Measurements from ENCODE around the gene MACROD2.

Gene MACROD2

DNA sequence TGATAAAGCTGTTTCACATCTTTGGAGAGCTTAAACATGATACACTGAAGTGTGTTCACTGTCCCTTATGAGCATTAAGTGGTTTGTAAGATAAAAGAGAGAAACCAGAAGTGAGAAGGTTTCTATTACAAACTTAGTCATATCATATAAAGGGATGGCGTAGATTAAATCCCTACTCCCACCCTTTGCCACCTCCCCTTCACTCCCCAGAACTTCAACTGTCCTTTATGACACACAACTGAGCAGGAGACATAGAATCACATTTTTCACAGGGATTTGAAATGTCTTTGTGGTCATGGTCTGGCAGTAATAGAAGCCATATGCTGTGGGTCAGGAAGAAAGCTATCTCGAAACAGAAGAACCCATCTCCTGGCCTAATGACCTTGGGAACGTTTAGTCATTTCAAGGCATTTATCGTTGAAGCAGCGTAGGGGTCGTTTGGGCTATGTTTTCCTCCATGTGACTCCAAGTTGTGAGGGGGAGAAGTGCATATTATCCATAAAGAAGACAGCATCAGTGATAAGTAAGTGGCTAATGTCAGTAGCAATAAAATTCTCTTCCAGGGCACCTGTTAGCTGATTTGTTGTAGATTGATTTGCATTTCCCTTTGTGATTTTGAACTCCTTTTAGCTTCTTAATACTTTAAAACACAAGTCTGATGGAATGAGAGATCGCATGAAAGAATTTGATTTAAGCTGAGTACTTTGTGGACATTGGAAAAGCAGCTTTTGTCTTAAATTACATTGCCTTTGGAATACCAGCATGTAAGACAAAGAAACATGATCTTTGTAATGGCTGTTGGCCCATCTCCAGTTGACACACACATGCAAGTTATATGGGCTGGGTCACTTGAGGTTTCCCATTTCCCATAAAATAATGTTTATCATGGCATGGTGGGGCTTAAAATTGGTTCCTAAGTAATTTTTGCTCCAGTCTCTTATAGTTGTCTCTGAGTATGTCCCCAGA, 843.6 kb downstream of the MACROD2 start:
- FAIRE-seq, result no peak

DNA sequence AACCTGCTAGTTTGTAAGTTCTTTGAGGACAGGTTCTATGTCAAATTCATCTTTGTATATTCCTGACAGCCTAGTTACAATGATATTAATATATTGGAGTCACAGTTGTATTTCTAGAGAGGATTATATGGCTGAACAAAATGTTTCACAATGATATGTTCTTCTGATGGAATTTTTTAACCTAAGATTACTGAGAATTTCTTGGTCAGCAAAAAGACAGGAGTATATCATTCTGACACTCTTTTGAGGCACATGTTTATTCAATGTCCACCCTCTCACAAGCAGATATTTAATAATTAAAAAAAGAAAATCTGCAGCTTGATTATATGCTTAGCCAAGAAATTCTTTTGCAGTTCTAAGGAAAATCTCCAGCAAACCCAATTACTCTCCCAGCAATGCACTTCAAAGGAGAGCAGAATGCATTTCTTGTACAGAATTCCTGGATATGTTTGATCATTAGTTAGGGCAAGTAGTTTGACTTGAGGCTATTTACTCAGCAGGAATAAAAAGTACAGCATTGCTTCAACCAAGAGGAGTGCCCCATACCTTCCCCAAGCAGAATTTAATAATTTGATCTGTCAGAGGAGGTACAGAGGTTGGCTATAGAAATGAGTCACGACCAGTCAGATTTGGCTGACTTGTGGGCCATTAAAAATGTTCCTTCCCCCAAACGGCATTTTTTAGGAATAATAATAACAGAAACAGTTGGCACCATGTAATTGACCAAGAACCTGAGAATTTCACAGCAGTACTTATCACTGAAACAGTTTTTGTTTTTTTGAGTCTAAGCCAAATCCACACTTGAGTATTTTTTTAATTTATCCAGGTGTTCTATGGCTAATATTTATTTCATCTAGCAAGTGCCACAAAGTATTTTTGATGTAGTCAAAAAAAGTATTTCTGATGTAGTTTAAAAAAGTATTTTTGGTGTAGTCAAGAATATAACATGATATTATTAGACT, 850.2 kb downstream of the MACROD2 start:
- no peak for FAIRE-seq

DNA sequence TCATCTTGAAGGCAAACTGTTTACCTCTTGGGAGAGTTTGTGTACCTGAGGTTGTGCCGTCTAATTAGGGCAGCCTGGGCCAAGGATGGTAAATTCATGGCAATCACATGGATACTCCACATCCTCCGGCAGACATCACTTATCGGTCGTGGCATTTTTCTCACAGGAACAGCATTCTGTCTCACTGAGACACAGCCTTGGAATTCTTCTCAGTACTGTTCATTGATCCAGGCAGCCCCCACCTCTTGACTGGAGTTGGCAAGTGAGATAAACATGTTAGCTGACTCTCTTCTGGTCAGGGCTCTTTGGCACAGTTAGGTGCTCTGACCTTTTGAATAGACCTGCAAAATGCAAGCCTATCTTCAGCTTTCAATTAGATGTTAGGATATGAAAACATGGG, 853.5 kb downstream of the MACROD2 start:
- FAIRE-seq, result no peak

DNA sequence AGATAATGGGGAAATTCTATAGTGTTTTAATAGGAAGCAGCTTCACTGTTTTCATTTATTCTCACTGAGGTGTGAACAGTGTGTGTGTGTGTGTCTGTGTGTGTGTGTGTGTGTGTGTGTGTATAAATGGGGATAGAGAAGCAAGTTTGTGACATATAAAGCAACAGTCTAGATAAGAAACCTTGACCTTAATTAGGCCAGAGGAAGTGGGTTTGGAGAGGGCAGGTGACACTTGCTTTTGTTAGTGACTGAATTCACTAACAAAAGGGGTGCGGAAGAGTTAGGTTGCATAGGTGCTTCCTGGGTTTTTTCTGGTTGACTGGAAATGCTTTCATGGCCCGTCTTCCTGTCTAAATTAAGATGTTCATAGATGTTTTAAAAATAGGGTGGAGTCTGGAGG, 857.8 kb downstream of the MACROD2 start:
- FAIRE-seq, result no peak

DNA sequence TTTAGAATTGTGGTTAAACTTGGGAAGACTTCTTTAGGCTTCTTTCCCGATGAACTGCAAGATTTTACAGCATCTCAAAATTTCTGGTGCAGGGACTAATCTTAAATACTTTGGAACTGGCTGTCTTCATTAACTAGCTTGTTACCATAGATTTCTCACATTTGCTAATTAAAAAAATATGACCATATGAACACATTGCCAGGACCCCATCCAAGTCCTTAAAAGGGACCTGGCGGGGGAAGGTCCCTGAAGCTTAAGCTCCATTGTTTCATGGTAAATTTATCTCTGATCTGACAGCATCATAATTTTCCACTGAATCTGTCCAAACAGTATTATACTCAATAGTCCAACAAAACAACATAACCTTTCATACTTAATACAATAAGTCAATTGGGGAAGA, 859.9 kb downstream of the MACROD2 start:
- FAIRE-seq, result no peak

DNA sequence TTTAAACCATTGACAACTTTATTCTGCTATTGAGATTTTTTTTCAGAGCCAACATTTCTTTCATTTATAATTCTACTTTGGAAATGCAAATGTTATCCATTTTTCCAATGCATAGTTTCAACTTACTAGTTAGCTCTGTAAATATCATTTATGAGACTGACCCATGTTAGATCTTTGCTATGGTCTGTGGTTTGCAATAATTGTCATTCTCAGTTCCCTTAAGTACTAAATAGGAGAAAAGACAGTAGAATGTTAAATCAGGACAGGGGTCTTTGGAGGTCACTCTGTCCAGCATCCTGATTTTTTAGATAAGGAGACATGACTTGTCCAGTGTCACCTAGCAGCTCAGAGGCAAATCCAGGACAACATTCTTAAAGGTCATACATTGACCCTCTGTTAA, 864.3 kb downstream of the MACROD2 start:
- no peak for FAIRE-seq

DNA sequence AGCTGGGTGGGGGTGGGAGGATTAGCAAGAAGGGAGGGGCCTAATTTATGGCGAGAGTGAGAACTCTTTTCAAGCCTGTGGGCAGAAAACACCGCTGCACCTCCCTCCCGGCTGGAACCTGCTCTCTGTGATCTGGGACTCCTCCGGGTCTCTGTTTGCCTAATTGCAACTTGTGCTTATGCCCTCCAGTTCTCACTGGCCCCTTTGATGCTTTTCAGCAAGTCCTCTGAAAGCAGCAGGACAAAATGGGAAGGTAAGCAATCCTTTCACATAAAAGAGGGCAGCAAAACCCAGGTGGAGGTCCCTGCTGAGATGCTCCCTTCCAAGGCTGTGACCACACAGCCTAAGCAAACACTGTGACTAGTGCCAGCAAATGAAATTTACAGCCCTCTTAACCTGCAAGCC, 865.1 kb downstream of the MACROD2 start:
- no peak for FAIRE-seq

DNA sequence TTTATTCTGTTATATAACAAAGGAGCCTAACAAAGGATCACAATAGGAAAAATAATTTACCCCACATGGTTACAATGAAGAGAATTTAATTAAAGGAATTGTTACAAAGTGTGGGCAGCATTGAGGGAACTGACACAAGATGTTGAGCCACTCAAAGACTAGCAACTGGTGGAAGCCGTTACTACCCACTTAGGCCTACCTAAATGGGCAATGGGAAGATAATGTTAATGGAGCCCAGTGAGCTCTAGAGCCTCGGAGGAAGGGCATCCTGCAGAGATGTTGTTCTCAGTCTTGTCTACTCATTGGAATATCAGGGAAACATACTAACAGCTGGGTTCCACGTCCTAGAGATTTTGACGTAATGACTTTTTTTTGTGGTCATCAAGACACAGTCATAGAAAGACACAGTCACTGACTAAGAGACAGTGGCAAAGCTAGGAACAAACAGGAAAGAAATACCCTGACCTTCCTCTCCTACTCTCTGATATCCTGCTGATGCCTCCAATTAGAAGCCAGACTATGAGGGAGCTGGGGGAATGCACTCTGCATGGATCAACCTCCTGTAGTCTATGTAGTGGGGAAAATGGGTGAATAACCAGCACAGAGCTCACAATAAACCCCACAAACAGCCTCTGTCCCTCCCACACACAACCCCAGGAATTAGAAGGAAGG, 865.8 kb downstream of the MACROD2 start:
- FAIRE-seq, result no peak

DNA sequence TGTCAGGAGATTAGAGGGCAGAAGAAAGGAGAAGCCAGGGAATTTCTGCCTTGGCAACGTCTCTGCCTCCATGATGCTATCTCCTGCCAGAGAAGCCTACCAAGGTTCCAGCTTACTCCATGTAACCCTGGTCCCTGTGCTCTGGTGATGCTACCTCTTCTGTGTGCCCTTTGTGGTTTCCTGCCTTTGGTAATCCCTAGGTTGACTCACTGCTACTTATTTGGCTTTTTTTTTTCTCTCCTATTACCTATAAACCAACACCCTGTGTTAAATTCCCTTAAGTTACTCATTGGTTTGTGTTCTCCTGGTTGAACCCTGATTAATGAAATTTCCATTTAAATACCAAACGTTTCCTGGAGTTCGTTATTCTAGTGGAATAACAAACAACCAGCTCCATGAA, 869.9 kb downstream of the MACROD2 start:
- FAIRE-seq, result no peak

DNA sequence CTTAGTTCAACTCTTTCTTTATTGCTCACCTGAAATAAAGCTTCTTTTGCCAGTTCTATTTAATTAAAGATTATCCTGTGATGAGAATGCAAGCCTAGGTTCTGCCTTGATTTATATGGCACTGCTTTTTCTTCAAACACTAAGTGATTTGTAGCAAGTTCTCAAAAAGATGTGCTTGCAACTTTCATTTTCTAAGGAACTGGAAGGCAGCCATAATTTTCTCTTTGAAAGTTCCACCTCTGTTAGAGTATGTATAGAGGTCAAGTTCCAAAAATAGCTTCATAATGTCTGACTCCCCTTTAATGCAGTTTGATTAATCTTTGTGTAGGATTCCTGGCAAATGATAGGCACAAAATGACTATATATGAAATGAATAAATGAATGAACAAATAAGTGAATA, 870.4 kb downstream of the MACROD2 start:
- no peak for FAIRE-seq

DNA sequence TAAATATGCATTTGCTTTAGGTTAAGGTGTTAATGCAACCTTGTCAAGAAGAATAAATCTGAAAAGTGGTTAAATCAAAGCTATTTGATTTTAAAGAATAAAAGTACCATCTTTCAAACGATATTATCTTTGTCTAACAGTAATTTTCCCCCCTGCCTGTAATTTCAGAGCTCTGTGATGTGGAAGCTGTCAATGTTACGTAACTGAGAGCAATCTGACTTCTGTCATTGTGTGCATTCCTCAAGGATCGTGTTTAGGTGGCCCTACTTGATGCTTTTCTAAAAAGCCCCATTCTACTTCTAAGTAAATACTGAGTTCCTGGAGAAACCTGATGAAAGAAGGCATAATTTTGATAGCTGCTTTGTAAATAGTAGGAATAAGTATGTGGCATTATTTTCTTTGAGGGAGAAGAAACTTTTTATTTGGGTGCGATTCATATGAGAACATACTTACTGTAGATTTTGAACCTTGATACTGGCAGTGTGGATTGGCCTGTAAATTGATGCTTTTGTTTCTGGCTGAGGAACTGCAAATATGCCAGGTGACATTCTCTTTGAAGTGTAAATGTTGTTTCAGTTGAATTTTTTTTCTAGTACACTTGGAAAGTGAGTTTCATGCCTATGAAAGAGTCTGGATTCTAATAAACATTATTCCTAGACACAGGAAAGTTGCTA, 871.7 kb downstream of the MACROD2 start:
- no peak for FAIRE-seq

DNA sequence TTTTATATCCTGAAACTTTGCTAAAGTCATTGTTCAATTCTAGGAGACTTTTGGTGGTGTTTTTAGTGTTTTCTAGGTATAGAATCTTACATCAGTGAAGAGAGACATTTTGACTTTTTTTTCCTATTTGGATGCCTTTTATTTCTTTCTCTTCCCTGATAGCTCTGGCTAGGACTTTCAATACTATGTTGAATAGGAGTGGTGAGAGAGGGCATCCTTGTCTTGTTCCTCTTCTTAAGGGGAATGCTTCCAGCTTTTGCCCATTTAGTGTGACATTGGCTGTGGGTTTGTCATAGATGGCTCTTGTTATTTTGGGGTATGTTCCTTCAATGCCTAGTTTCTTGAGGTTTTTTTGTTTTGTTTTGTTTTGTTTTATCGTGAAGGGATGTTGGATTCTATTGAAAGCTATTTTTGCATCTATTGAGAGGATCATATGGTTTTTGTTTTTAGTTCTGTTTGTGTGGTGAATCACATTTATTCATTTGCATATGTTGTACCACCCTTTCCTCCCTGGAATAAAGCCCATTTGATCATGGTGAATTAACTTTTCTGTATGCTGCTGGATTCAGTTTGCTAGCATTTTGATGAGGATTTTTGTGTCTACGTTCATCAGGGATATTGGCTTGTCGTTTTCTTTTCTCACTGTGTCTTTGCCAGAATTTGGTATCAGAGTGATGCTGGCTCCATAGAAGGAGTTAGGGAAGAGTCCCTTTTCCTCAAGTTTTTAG, 882.1 kb downstream of the MACROD2 start:
- no peak for FAIRE-seq

DNA sequence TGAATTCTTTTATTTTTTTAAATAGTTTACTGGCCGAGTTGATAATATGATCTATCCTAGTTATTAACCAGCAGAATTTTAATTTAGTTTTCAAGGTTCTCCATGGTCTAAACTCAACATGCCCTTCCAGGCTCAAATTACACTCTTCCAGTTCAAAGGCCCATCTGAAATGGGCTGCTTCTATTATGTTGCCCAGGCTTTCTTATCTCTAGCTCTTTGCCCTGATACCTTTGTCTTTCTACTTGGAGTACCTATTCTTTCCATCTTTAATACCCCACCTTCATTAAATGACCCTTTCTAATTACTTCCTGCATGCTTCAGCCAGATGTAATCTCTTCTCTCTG, 883.3 kb downstream of the MACROD2 start:
- no peak for FAIRE-seq

DNA sequence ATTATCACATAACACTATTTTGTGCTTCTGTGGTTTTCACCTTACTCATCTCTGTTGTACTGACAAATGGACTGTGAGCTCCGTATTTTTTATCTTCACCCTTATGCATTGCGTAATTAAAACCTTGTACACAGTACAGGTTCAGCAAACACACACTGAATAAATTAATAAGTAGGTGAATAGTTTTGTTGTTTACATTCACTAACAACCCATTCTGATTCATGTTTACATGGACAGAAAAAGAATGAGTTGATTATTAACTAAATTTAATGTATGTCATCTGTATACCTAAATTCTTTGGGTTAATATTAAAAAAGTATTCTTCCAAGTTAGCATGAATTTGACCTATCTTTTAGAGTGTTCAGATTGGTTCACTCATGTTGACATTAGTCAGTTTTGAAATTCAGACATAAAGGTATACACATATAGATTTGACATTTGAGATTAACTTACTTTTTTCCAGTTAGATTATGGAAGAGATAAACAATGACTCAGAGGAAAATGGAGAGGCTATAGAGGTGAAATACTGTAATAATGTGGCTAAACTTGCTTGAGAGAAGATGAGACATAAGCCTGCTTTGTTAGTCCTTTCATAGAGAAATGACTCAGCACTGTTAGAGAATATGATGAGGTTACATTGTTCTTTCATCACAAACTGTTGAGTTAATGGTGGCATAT, 883.8 kb downstream of the MACROD2 start:
- FAIRE-seq, result no peak

DNA sequence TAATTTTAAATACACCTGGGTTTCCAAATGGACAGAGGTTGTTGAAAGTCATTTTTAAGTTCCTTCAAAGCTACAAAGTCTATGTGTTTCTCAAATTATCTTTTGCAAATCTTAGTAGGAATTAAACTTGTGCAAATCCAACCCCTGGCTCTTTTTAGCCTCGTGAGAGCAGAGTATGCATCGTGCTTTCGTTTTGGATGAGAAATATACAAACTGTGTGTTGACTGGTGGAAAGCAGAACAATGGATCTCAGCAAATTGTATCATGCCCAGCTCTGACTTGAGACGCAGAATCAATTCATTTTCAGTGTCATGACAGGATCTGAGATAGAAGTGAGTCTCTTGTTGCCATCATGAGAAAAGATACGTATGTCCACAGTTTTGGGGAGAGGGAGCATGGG, 884.5 kb downstream of the MACROD2 start:
- FAIRE-seq, result no peak

DNA sequence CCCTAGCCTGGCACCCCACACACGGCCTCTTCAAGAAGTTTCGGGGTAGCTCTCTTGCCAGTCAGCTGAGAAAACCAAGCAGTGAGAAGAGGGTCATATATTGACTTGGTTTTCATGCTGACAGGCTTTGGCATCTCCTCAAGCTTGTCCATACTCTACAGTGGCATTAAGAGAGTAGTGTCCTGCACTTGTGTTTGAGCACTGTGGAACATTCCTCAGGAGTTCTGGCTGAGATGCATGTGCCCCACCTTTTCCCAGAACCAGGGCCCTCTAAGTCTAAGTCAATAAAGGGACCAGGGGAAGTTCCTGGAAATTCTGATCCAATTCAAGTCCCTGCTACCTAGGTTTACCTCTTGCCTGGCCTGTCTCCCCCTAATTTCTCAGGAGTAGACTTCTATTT, 886.2 kb downstream of the MACROD2 start:
- no peak for FAIRE-seq

DNA sequence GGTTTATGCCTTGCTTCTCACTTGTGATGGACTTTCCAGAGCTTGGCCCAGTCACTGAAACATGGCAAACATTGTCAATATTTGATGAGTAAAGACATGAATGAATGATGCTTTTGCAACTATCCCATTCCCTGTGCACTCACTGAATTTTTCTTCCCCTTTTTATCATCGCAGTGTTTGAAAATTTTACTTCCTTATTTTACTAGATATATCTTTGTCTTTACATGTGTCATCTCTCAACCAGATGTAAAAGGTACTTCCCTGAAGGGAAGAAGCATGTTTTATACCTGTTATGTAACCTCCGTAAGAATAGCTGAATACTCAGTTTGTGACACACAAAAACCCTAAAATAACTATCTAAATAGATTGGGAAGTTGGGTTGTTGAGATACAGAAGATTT, 886.8 kb downstream of the MACROD2 start:
- FAIRE-seq, result no peak

DNA sequence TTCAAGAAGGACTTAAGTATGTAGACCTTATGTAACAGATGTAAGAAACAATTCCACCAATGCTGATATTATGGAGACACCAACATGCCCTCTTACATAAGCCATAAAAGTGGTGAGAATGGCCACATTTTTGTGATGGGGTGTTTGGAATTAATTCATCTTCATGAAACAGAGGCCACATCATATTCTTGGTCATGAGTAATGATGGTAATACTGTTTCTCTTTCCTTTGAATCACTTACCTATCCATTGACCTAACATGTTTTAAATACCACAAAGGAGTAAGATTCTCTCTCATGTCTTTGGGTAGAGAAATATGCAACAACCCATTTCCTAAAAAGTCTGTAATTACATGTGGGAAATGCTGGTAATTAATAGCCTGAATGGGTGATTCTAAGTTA, 887.5 kb downstream of the MACROD2 start:
- FAIRE-seq, result no peak

DNA sequence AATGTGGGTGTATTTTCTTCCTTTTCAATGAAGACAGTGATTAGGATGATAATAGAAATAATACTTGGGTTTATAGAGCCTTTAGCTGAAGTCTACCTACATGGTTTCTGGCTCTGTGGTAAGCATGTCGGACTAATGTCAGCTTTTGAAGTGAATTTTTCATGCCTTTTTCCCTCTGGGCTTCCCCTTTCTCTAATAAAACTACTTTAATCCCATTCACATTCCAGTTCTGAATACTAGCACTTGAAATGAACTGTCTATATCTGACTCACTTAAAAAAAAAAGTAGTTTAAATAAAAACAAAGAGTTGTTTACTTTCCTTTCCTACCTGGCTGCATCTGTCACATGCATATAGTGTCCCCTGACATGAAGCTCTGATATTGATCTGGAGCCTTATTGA, 888.0 kb downstream of the MACROD2 start:
- FAIRE-seq, result no peak

DNA sequence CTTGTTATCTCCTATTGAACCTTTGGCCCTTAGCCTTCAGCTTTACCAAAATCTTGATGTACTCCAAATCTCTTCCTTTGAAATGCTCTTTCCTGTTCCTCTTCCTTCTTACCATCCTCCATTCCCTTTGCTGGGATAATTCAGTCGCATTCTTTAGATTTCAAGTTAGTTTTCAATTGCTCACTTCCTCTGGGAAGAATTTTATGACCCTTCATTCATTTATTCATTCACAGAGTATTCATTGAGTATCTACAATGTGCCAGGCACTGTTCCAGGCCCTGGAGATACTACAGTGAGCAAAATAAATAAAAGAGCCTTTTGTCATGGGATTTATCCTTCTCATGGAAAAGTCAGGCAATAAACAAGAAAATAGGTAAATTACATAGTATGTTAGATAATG, 890.3 kb downstream of the MACROD2 start:
- no peak for FAIRE-seq

DNA sequence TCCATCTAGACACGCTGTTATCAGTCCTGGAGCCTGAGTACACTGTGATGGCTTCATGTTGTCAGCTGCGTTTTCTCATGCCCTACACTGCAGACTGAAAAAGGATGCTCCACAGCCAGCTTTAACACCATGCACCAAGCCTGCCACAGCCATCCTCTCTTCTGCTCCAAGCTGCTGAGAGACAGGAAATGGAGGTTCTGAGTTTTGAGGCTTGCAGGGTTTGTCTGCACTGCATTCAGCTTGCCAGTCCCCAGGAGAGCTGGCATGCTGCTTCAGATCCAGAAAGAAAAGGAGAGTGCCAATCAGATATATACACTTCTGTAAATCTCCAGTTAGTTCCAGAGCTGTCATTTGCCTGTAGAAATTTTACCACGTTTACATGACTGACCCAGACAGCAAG, 892.8 kb downstream of the MACROD2 start:
- FAIRE-seq, result no peak

All from TTC549 (cell line).